ENCODE results near the gene NXT1. TPM values are rescaled to one million over a fixed set of nuclear protein-coding genes. Genes with fewer than 3 reads are reported as not detected.
"Not testable (repeated sequence)": the region's sequence is repeated elsewhere in the genome, so short reads cannot be mapped to it uniquely, and the experiment has no call there.

Gene NXT1
- 10.6 TPM for total RNA-seq
- long read RNA-seq, transcript NXT1-201 (2 exons, 1,123 nt): major isoform, 24 of 25 reads
- long read RNA-seq, partial matches to known transcripts: 0 of 25 reads
- long read RNA-seq, other reads (novel, unspliced or antisense): 1 of 25 reads

- peak; percentile 99 for DNase-seq (ENCODE audit: low spot score)
Observed at GRCh38 chr20:23350196-23350903, at the start of gene NXT1. TSS of gene NXT1 (plus strand) at chr20:23350791. CDS start at chr20:23354042, 3,251 bp downstream.

GRCh38 chr20:23301436-23302050, 49.0 kb upstream of the NXT1 start:
- intact Hi-C loops (cut with DNase I): no loop called here
- DNase-seq (ENCODE audit: low spot score): peak; percentile 53

More at GRCh38 chr20:23350196-23350903, at the start of gene NXT1:
- intact Hi-C loops (cut with DNase I): loop anchor here (1.0 to 10.0 kb wide), 2 partner anchors 8 to 1704 kb away; partner anchors contain the start of gene ACSS1

- intact Hi-C loops (cut with DNase I): no loop called here
- peak; percentile 10 for DNase-seq (ENCODE audit: low spot score)
Observed at GRCh38 chr20:23302386-23302785, 48.2 kb upstream of the NXT1 start.

- intact Hi-C loops (cut with DNase I): no loop called here
- DNase-seq (ENCODE audit: low spot score): peak; percentile 38
Observed at GRCh38 chr20:23302801-23303200, 47.8 kb upstream of the NXT1 start.

GRCh38 chr20:23303325-23304102, 47.1 kb upstream of the NXT1 start:
- peak; percentile 1 for DNase-seq (ENCODE audit: low spot score)
- intact Hi-C loops (cut with DNase I): no loop called here

- intact Hi-C loops (cut with DNase I): no loop called here
- peak; percentile 47 for DNase-seq (ENCODE audit: low spot score)
Observed at GRCh38 chr20:23304616-23305015, 46.0 kb upstream of the NXT1 start.

GRCh38 chr20:23305098-23305497, 45.5 kb upstream of the NXT1 start:
- DNase-seq (ENCODE audit: low spot score): peak; percentile 12
- intact Hi-C loops (cut with DNase I): no loop called here

GRCh38 chr20:23307393-23307792, 43.2 kb upstream of the NXT1 start:
- DNase-seq (ENCODE audit: low spot score); intact Hi-C loops (cut with DNase I): not testable (repeated sequence)

GRCh38 chr20:23308024-23308423, 42.6 kb upstream of the NXT1 start:
- DNase-seq (ENCODE audit: low spot score): no peak
- intact Hi-C loops (cut with DNase I): no loop called here

GRCh38 chr20:23308908-23309307, 41.7 kb upstream of the NXT1 start:
- intact Hi-C loops (cut with DNase I): no loop called here

GRCh38 chr20:23309781-23310180, 40.8 kb upstream of the NXT1 start:
- intact Hi-C loops (cut with DNase I): no loop called here

More at GRCh38 chr20:23308908-23309307, 41.7 kb upstream of the NXT1 start:
- DNase-seq (ENCODE audit: low spot score): no peak

GRCh38 chr20:23311947-23312506, 38.6 kb upstream of the NXT1 start:
- intact Hi-C loops (cut with DNase I): no loop called here
- no peak for DNase-seq (ENCODE audit: low spot score)

More at GRCh38 chr20:23309781-23310180, 40.8 kb upstream of the NXT1 start:
- DNase-seq (ENCODE audit: low spot score): no peak

GRCh38 chr20:23313271-23313670, 37.3 kb upstream of the NXT1 start:
- DNase-seq (ENCODE audit: low spot score): no peak
- intact Hi-C loops (cut with DNase I): no loop called here

GRCh38 chr20:23314699-23315098, 35.9 kb upstream of the NXT1 start:
- DNase-seq (ENCODE audit: low spot score): no peak
- intact Hi-C loops (cut with DNase I): no loop called here

- DNase-seq (ENCODE audit: low spot score): no peak
- intact Hi-C loops (cut with DNase I): no loop called here
Observed at GRCh38 chr20:23315099-23315498, 35.5 kb upstream of the NXT1 start.

GRCh38 chr20:23316626-23317025, 34.0 kb upstream of the NXT1 start:
- DNase-seq (ENCODE audit: low spot score): no peak
- intact Hi-C loops (cut with DNase I): no loop called here

GRCh38 chr20:23317081-23317480, 33.5 kb upstream of the NXT1 start:
- DNase-seq (ENCODE audit: low spot score): no peak
- intact Hi-C loops (cut with DNase I): no loop called here

- intact Hi-C loops (cut with DNase I): no loop called here
- no peak for DNase-seq (ENCODE audit: low spot score)
Observed at GRCh38 chr20:23318347-23318746, 32.2 kb upstream of the NXT1 start.

- intact Hi-C loops (cut with DNase I): no loop called here
- no peak for DNase-seq (ENCODE audit: low spot score)
Observed at GRCh38 chr20:23320317-23320716, 30.3 kb upstream of the NXT1 start.

- DNase-seq (ENCODE audit: low spot score): no peak
- intact Hi-C loops (cut with DNase I): no loop called here
Observed at GRCh38 chr20:23325107-23325506, 25.5 kb upstream of the NXT1 start.

Measured in cardiac septum (tissue), 1 donor.